Vagina (tissue), 2 donors: ENCODE measurements around the gene TMEM121B.

Experiments used
- POLR2AphosphoS5 ChIP-seq, 2 donors: sonication (generic); formaldehyde crosslinking; IDR thresholded peaks; one replicate each; pipeline ENCODE4 v1.9.0; 2017; ENCODE audit warnings: antibody characterized with exemption in 2 of 2, mild to moderate bottlenecking in 2 of 2, low read depth in 1 of 2; ENCODE audit not compliant: insufficient read depth in 1 of 2
- TF ChIP-seq, protein P1 (sequence below), 3 experiments: fragments of 450-650 bp in 2 of 3; fragments of 200-600 bp in 1 of 3; sonication (generic) in 1 of 3; IDR thresholded peaks; one replicate each; pipeline ENCODE4 v1.5.1; 2017 to 2019; ENCODE audit warnings: antibody characterized with exemption in 3 of 3, mild to moderate bottlenecking in 2 of 3, moderate library complexity in 2 of 3

DNA sequence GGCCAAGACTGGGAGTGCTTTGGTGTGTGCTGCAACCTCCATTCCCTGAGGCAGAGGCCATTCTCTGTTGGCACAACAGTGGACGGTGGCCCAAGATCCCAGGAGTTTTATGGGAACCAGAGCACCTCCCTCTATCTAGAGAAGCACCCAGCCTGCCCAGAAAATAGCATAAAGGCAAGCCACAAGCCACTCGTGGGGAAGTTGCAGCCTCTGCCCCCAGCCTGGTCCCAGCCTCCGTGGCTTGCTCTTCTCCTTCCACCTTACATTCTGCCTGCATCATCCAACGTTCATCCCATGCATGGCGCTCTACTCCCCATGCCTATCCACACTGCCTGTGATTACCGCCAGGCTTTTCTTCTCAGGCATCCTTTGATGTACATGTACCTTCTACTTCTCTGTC is 20.5 kb downstream of the TMEM121B start:
- TF ChIP-seq, protein P1, sequence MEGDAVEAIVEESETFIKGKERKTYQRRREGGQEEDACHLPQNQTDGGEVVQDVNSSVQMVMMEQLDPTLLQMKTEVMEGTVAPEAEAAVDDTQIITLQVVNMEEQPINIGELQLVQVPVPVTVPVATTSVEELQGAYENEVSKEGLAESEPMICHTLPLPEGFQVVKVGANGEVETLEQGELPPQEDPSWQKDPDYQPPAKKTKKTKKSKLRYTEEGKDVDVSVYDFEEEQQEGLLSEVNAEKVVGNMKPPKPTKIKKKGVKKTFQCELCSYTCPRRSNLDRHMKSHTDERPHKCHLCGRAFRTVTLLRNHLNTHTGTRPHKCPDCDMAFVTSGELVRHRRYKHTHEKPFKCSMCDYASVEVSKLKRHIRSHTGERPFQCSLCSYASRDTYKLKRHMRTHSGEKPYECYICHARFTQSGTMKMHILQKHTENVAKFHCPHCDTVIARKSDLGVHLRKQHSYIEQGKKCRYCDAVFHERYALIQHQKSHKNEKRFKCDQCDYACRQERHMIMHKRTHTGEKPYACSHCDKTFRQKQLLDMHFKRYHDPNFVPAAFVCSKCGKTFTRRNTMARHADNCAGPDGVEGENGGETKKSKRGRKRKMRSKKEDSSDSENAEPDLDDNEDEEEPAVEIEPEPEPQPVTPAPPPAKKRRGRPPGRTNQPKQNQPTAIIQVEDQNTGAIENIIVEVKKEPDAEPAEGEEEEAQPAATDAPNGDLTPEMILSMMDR (IDR thresholded peaks at IDR 0.05): no peak
- TF ChIP-seq POLR2AphosphoS5 (IDR thresholded peaks at IDR 0.05; ENCODE audit: insufficient read depth in 1 of 2, low read depth in 1 of 2): no peak
